HCT116 (cell line): ENCODE results near the gene SOS1. TPM values are rescaled to one million over a fixed set of nuclear protein-coding genes. Genes with fewer than 3 reads are reported as not detected.

Experiments
- ATAC-seq: fragments of 200-7000 bp; cut with Tn5 transposase; 2 replicates; pipeline ENCODE4 v1.9.1; 2020; ENCODE audit warnings: mild to moderate bottlenecking, moderate library complexity
- BruUV-seq: library from RNA; stranded (reverse); fragments of 400-500 nt; replicated peaks from 2 replicates; lab custom pipeline; 2021; lab: Mats Ljungman, UMichigan
- CTCF ChIA-PET: fragments of 300-600 bp; sonication (Branson Sonifier 250); formaldehyde crosslinking; loops from one replicate; lab custom pipeline; 2021; ENCODE audit warnings: antibody characterized with exemption; lab: Charles Lee
- POLR2A ChIA-PET: fragments of 300-600, 350-600 bp; sonication (Branson Sonifier 250); formaldehyde crosslinking; loops from one replicate; lab custom pipeline; 2021; ENCODE audit warnings: antibody characterized with exemption; lab: Charles Lee
- RAD21 ChIA-PET, 2 experiments: fragments of 300-600 bp; sonication (Branson Sonifier 250); formaldehyde crosslinking; loops; one replicate each; lab custom pipeline; 2023; ENCODE audit warnings: low total read pairs in 2 of 2; ENCODE audit not compliant: uncharacterized antibody in 2 of 2, unreplicated experiment in 2 of 2, low non-redundant PET in 1 of 2; lab: Charles Lee
- DNase-seq: peaks from one replicate; pipeline ENCODE4 v3.0.0-alpha.2; 2010; ENCODE audit warnings: low read depth, low spot score
- H2AFZ ChIP-seq: fragments of 200-600 bp; shearing (Covaris generic), sonication (generic); 2 replicates; pipeline ENCODE4 v1.6.1; 2017; ENCODE audit warnings: low read depth, mixed run types, mixed read lengths, antibody characterized with exemption, low read length; ENCODE audit not compliant: poor library complexity, severe bottlenecking
- H3K27ac ChIP-seq: 2 replicates; pipeline ENCODE4 v1.5.1; 2012; ENCODE audit warnings: low read depth, low read length
- H3K27me3 ChIP-seq: fragments of 200-600 bp; sonication (generic); 2 replicates; pipeline ENCODE4 v1.6.1; 2016; ENCODE audit warnings: mixed run types, low read length, mixed read lengths; ENCODE audit not compliant: insufficient read depth
- H3K36me3 ChIP-seq, 2 experiments: fragments of 200-500 bp in 1 of 2; fragments of 200-600 bp in 1 of 2; sonication (Bioruptor generic) in 1 of 2; sonication (generic) in 1 of 2; 2 replicates each; pipeline versions ENCODE4 v1.5.1 to v1.6.1; 2014 to 2016; ENCODE audit warnings: low read length in 2 of 2, inconsistent platforms in 1 of 2, mixed read lengths in 1 of 2, mixed run types in 1 of 2; ENCODE audit not compliant: insufficient read depth in 2 of 2, control insufficient read depth in 1 of 2
- H3K4me1 ChIP-seq, 2 experiments: fragments of 200-600 bp in 1 of 2; sonication (generic) in 1 of 2; 2 replicates each; pipeline versions ENCODE4 v1.5.1 to v1.6.1; 2012 to 2017; ENCODE audit warnings: low read length in 2 of 2, inconsistent platforms in 1 of 2, mild to moderate bottlenecking in 1 of 2, mixed read lengths in 1 of 2, mixed run types in 1 of 2, moderate library complexity in 1 of 2; ENCODE audit not compliant: insufficient read depth in 2 of 2, control insufficient read depth in 1 of 2
- H3K4me2 ChIP-seq: fragments of 200-600 bp; sonication (generic); 2 replicates; pipeline ENCODE4 v1.6.1; 2017; ENCODE audit warnings: mixed run types, low read length, mixed read lengths
- H3K4me3 ChIP-seq, 2 experiments: fragments of 200-600 bp in 1 of 2; sonication (generic) in 1 of 2; replicated peaks in 1 of 2; 2 replicates each; pipeline ENCODE4 v1.5.1; 2011 to 2016; ENCODE audit warnings: low read length in 2 of 2, control low read depth in 1 of 2, low read depth in 1 of 2, mild to moderate bottlenecking in 1 of 2, mixed read lengths in 1 of 2, mixed run types in 1 of 2
- H3K79me2 ChIP-seq: fragments of 200-600 bp; sonication (generic); 2 replicates; pipeline ENCODE4 v1.6.1; 2017; ENCODE audit warnings: mild to moderate bottlenecking, mixed run types, low read length, moderate library complexity, mixed read lengths; ENCODE audit not compliant: insufficient read depth
- H3K9ac ChIP-seq: fragments of 200-600 bp; sonication (generic); 2 replicates; pipeline ENCODE4 v1.6.1; 2016; ENCODE audit warnings: low read length, mixed read lengths
- H3K9me2 ChIP-seq: fragments of 200-600 bp; sonication (generic), shearing (Covaris generic); 2 replicates; pipeline ENCODE4 v1.6.1; 2017; ENCODE audit warnings: mixed run types, mild to moderate bottlenecking, moderate library complexity; ENCODE audit not compliant: insufficient read depth
- H3K9me3 ChIP-seq, 2 experiments: fragments of 200-500 bp in 1 of 2; fragments of 200-600 bp in 1 of 2; sonication (Bioruptor generic) in 1 of 2; sonication (generic) in 1 of 2; 2 replicates each; pipeline ENCODE4 v1.6.1; 2014 to 2017; ENCODE audit warnings: low read length in 2 of 2, mixed read lengths in 2 of 2, inconsistent platforms in 1 of 2, low read depth in 1 of 2, mild to moderate bottlenecking in 1 of 2, mixed run types in 1 of 2, moderate library complexity in 1 of 2; ENCODE audit not compliant: control insufficient read depth in 1 of 2, insufficient read depth in 1 of 2
- H4K20me1 ChIP-seq: fragments of 200-600 bp; sonication (generic), shearing (Covaris generic); 2 replicates; pipeline ENCODE4 v1.6.1; 2017; ENCODE audit warnings: mixed run types, mild to moderate bottlenecking, moderate library complexity; ENCODE audit not compliant: insufficient read depth
- CBX3 ChIP-seq: IDR thresholded peaks from 2 replicates; pipeline ENCODE4 v1.6.1; 2012; ENCODE audit warnings: low read depth
- CEBPB ChIP-seq: IDR thresholded peaks from 2 replicates; pipeline ENCODE4 v1.6.1; 2012; ENCODE audit warnings: low read depth
- EGR1 ChIP-seq: IDR thresholded peaks from 2 replicates; pipeline ENCODE4 v1.6.1; 2012; ENCODE audit warnings: low read depth
- EZH2 ChIP-seq: fragments of 200-600 bp; sonication (generic); IDR thresholded peaks from 2 replicates; pipeline ENCODE4 v1.6.1; 2017; ENCODE audit warnings: antibody characterized with exemption, mixed run types
- EZH2phosphoT487 ChIP-seq: fragments of 200-600 bp; IDR thresholded peaks from 2 replicates; pipeline ENCODE4 v1.6.1; 2018; ENCODE audit warnings: antibody characterized with exemption, borderline replicate concordance
- FOSL1 ChIP-seq: IDR thresholded peaks from 2 replicates; pipeline ENCODE4 v1.6.1; 2012; ENCODE audit warnings: low read depth
- JUND ChIP-seq: IDR thresholded peaks from 2 replicates; pipeline ENCODE4 v1.6.1; 2012
- POLR2A ChIP-seq: IDR thresholded peaks from 2 replicates; pipeline ENCODE4 v1.7.0; 2011; ENCODE audit warnings: borderline replicate concordance; ENCODE audit not compliant: insufficient read depth, insufficient read length; ENCODE audit errors: extremely low read depth
- POLR2AphosphoS5 ChIP-seq: IDR thresholded peaks from 2 replicates; pipeline ENCODE4 v1.6.1; 2011; ENCODE audit warnings: mild to moderate bottlenecking, low read depth, low read length, moderate library complexity
- RAD21 ChIP-seq: IDR thresholded peaks from 2 replicates; pipeline ENCODE4 v1.6.1; 2012; ENCODE audit warnings: low read depth, mild to moderate bottlenecking
- REST ChIP-seq: IDR thresholded peaks from 2 replicates; pipeline ENCODE4 v1.6.1; 2012; ENCODE audit warnings: low read depth
- SIN3A ChIP-seq: IDR thresholded peaks from 2 replicates; pipeline ENCODE4 v1.6.1; 2012; ENCODE audit warnings: low read depth
- SP1 ChIP-seq: IDR thresholded peaks from 2 replicates; pipeline ENCODE4 v1.6.1; 2012; ENCODE audit warnings: low read depth
- SRF ChIP-seq: IDR thresholded peaks from 2 replicates; pipeline ENCODE4 v1.6.1; 2012; ENCODE audit warnings: low read depth
- TCF7L2 ChIP-seq: IDR thresholded peaks from 2 replicates; pipeline ENCODE4 v1.7.0; 2011; ENCODE audit warnings: borderline replicate concordance, inconsistent platforms; ENCODE audit not compliant: insufficient read depth, insufficient read length; ENCODE audit errors: extremely low read depth
- YY1 ChIP-seq: IDR thresholded peaks from 2 replicates; pipeline ENCODE4 v1.6.1; 2011; ENCODE audit warnings: low read length, low read depth, moderate library complexity, mild to moderate bottlenecking; ENCODE audit not compliant: insufficient replicate concordance; ENCODE audit errors: extremely low read depth
- ZBTB33 ChIP-seq: IDR thresholded peaks from 2 replicates; pipeline ENCODE4 v1.6.1; 2011; ENCODE audit warnings: mild to moderate bottlenecking, low read length, moderate library complexity; ENCODE audit not compliant: insufficient replicate concordance; ENCODE audit errors: extremely low read depth
- ZNF274 ChIP-seq: fragments of 200-500 bp; sonication (Bioruptor generic); IDR thresholded peaks from 2 replicates; pipeline ENCODE4 v1.6.1; 2014; ENCODE audit warnings: mild to moderate bottlenecking, low read depth, low read length, inconsistent platforms
- intact Hi-C: fragments of 100-400 bp; cut with micrococcal nuclease; formaldehyde crosslinking; loops from 2 replicates; pipeline ENCODE4 v1.10.0; 2022
- total RNA-seq: library from RNA; stranded (reverse); gene quantifications from one replicate; pipeline ENCODE4 v1.2.1, GENCODE V29; 2021; ENCODE audit not compliant: unreplicated experiment
- TF ChIP-seq, protein P1 (sequence below): IDR thresholded peaks from 2 replicates; pipeline ENCODE4 v1.6.1; 2012
- TF ChIP-seq, protein P2 (sequence below): IDR thresholded peaks from 2 replicates; pipeline ENCODE4 v1.6.1; 2012

The SOS1 gene
- total RNA-seq, 1 experiment from 2014 or later: 19.4 TPM

GRCh38 chr2:39023649-39024048, 97.2 kb downstream of the SOS1 start:
- BruUV-seq: no TSS peak
- H3K36me3 ChIP-seq: no peaks in the 10 kb centered on the region
- H3K4me1 ChIP-seq: no peaks in the 10 kb centered on the region; a peak in 1 of 4 replicates
- DNase-seq (no peak), ATAC-seq (no peak)
- no peak overlapping the region for H3K4me3 ChIP-seq
- H3K27ac ChIP-seq: no peak overlapping the region
- POLR2A ChIA-PET: no interaction called here
- H3K9me2 ChIP-seq: no peaks in the 10 kb centered on the region
- H3K9me3 ChIP-seq: no peaks in the 10 kb centered on the region
- TF ChIP-seq, protein P1, sequence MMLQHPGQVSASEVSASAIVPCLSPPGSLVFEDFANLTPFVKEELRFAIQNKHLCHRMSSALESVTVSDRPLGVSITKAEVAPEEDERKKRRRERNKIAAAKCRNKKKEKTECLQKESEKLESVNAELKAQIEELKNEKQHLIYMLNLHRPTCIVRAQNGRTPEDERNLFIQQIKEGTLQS: no peak
- TF ChIP-seq SP1 (no peak), FOSL1 (no peak), CBX3 (no peak), EZH2 (no peak), YY1 (no peak), POLR2AphosphoS5 (no peak), CEBPB (no peak), ZBTB33 (no peak), EGR1 (no peak), ZNF274 (no peak), TCF7L2 (no peak), REST (no peak), SIN3A (no peak), RAD21 (no peak), POLR2A (no peak), SRF (no peak), JUND (no peak), EZH2phosphoT487 (no peak)
- TF ChIP-seq, protein P2, sequence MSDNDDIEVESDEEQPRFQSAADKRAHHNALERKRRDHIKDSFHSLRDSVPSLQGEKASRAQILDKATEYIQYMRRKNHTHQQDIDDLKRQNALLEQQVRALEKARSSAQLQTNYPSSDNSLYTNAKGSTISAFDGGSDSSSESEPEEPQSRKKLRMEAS: no peak
- RAD21 ChIA-PET: no interaction called here
- no peaks in the 10 kb centered on the region for H3K79me2 ChIP-seq
- CTCF ChIA-PET: no interaction called here
- H3K4me2 ChIP-seq: no peak overlapping the region
- no peak overlapping the region for H3K9ac ChIP-seq
- intact Hi-C loops: no loop called here
- H2AFZ ChIP-seq: no peak overlapping the region
- no peaks in the 10 kb centered on the region for H3K27me3 ChIP-seq
- H4K20me1 ChIP-seq: no peaks in the 10 kb centered on the region
